Hair follicular keratinocyte (primary cell): ENCODE data around the gene ASPRV1. TPM values are rescaled to one million over a fixed set of nuclear protein-coding genes. Genes with fewer than 3 reads are reported as not detected.

Source experiments
- total RNA-seq: library from RNA; depleted of rRNA; stranded (reverse); fragments of >200 nt; gene quantifications from 2 replicates; pipeline ENCODE4 v1.2.3, GENCODE V29; 2015

The ASPRV1 gene
- 0.19 and 0.62 TPM in 2 replicates for total RNA-seq

GRCh38 chr2:69961496-69961895, at the start of gene ASPRV1:
Gene ASPRV1, minus strand, starts transcription at chr2:69961631. Its CDS starts 195 bp downstream, at chr2:69961436.

GRCh38 chr2:69914950-69915945, 46.2 kb downstream of the ASPRV1 start, which contains the start of gene MXD1:
Gene MXD1, plus strand, starts transcription at chr2:69915109. Its CDS starts 222 bp downstream, at chr2:69915331.

Other genes with a start within 250 kb of the ASPRV1 start
- 51.6 and 54.0 TPM in 2 replicates for gene ANXA4, start 219.5 kb downstream of the ASPRV1 start, total RNA-seq
- gene GMCL1, start 132.0 kb downstream of the ASPRV1 start, total RNA-seq = 11.1 and 12.8 TPM in 2 replicates
- gene SNRNP27, start 67.7 kb downstream of the ASPRV1 start, total RNA-seq = 50.9 and 53.3 TPM in 2 replicates
- gene MXD1, start 46.5 kb downstream of the ASPRV1 start, total RNA-seq = 3.5 and 10.9 TPM in 2 replicates
- 67.7 and 82.7 TPM in 2 replicates for gene PCBP1, start 125.8 kb upstream of the ASPRV1 start, total RNA-seq
- 7.4 and 13.7 TPM in 2 replicates for gene C2orf42, start 229.4 kb upstream of the ASPRV1 start, total RNA-seq